Cardiac muscle cell (in vitro differentiated cells and primary cell): ENCODE results near the gene KAT7. TPM values are rescaled to one million over a fixed set of nuclear protein-coding genes. Genes with fewer than 3 reads are reported as not detected.

Experiments
- DNase-seq, 2 donors: peaks; one replicate each; pipeline versions ENCODE4 v3.0.0 to v3.0.0-alpha.2; 2010 to 2017; ENCODE audit warnings: low read depth in 1 of 2, low spot score in 1 of 2
- H3K27ac ChIP-seq: fragments of 200-600 bp; sonication (generic); 2 replicates; pipeline ENCODE4 v1.5.1; 2016
- H3K27me3 ChIP-seq: fragments of 200-600 bp; sonication (generic); 2 replicates; pipeline ENCODE4 v1.6.0; 2016; ENCODE audit warnings: control low read depth
- H3K36me3 ChIP-seq: fragments of 200-600 bp; sonication (generic); 2 replicates; pipeline ENCODE4 v1.5.1; 2016; ENCODE audit warnings: control low read depth
- H3K4me1 ChIP-seq: fragments of 200-600 bp; sonication (generic); 2 replicates; pipeline ENCODE4 v1.8.1; 2017; ENCODE audit warnings: low read depth, mild to moderate bottlenecking, mixed run types
- H3K4me3 ChIP-seq: fragments of 200-600 bp; sonication (generic); 2 replicates; pipeline ENCODE4 v1.5.1; 2016; ENCODE audit warnings: mild to moderate bottlenecking
- H3K9me3 ChIP-seq: fragments of 200-600 bp; sonication (generic); 2 replicates; pipeline ENCODE4 v1.5.1; 2017; ENCODE audit warnings: low read depth, mild to moderate bottlenecking, control low read depth
- polyA plus RNA-seq: library from polyadenylated mRNA; unstranded; fragments of >200 nt; fragmentation: Nextera tagmentation; extraction: Ambion mirVana; gene quantifications from 2 replicates; pipeline ENCODE4 v1.2.1, GENCODE V29; 2016
- total RNA-seq: library from RNA; depleted of rRNA; stranded (reverse); fragments of >200 nt; gene quantifications from 2 replicates; pipeline ENCODE4 v1.2.3, GENCODE V29; 2016
- TF ChIP-seq, protein P1 (sequence below): IDR thresholded peaks from 2 replicates; pipeline ENCODE4 v1.5.1; 2012; ENCODE audit warnings: low read depth, mild to moderate bottlenecking, low read length

The KAT7 gene
- total RNA-seq (31.3 and 33.1 TPM in 2 replicates), polyA plus RNA-seq (30.0 and 57.4 TPM in 2 replicates)

- Histone ChIP-seq H3K36me3 (peaks cover 17% of the 10 kb centered on the region), H3K4me1 (peaks cover 11% of the 10 kb centered on the region), H3K9me3 (no peaks in the 10 kb centered on the region), H3K27ac (peak within 1 kb of the TSS; percentile 98), H3K4me3 (peak within 1 kb of the TSS; percentile 74), H3K27me3 (no peaks in the 10 kb centered on the region)
- TF ChIP-seq, protein P1, sequence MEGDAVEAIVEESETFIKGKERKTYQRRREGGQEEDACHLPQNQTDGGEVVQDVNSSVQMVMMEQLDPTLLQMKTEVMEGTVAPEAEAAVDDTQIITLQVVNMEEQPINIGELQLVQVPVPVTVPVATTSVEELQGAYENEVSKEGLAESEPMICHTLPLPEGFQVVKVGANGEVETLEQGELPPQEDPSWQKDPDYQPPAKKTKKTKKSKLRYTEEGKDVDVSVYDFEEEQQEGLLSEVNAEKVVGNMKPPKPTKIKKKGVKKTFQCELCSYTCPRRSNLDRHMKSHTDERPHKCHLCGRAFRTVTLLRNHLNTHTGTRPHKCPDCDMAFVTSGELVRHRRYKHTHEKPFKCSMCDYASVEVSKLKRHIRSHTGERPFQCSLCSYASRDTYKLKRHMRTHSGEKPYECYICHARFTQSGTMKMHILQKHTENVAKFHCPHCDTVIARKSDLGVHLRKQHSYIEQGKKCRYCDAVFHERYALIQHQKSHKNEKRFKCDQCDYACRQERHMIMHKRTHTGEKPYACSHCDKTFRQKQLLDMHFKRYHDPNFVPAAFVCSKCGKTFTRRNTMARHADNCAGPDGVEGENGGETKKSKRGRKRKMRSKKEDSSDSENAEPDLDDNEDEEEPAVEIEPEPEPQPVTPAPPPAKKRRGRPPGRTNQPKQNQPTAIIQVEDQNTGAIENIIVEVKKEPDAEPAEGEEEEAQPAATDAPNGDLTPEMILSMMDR, result no peak
- peak; percentile 99 to 100 for DNase-seq
Measured at GRCh38 chr17:49788478-49789242, at the start of gene KAT7. TSS of gene KAT7 (plus strand) at chr17:49788681. CDS start at chr17:49788835, 154 bp downstream.

- no peaks in the 10 kb centered on the region for H3K36me3 ChIP-seq
- no peaks in the 10 kb centered on the region for H3K9me3 ChIP-seq
- peak; percentile 62 to 84 for DNase-seq
- no peaks in the 10 kb centered on the region for H3K27me3 ChIP-seq
- H3K4me3 ChIP-seq, result no peak overlapping the region
- peaks cover 53% of the 10 kb centered on the region for H3K4me1 ChIP-seq
- peak overlapping the region; percentile 20 for H3K27ac ChIP-seq
- TF ChIP-seq, protein P1, result no peak
Measured at GRCh38 chr17:49739641-49740271, 48.7 kb upstream of the KAT7 start.

DNA sequence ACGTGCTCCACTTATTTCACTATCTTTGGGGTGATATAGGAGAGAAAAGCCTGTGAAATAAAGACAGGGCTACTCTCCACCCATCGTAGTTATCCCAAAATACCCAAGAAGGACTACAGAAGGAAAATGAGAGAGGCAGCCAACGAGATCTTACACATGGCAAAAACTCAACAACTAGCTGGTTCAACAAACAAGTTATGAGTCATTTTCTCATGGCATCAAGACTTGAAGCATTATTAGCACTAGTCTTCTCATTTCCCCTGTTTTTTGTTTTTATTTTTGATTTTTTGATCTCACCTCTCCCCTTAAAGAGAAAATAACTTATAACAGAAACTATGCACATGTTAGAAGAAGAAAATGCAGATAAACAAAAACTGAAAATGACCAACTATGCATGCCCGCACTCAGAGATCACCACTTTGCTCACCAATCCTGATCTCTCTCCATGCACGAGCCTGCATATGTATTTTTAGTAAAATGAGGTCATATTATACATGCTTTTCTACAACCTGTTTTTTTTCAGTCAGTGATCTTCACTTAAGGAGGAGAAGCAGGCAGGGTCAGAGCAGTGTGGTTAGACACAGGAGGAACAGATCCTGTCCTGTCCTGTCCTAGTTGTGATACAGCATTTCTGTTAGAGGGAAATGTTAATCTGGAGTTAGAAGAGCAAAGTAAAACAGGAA, 47.3 kb upstream of the KAT7 start:
- TF ChIP-seq, protein P1, result no peak
- H3K9me3 ChIP-seq, result no peaks in the 10 kb centered on the region
- peak overlapping the region; percentile 75 for H3K27ac ChIP-seq
- DNase-seq, result peak in 1 of 2 donors; percentile 36
- no peaks in the 10 kb centered on the region for H3K36me3 ChIP-seq
- no peak overlapping the region for H3K4me3 ChIP-seq
- peaks cover 53% of the 10 kb centered on the region for H3K4me1 ChIP-seq
- H3K27me3 ChIP-seq, result no peaks in the 10 kb centered on the region

GRCh38 chr17:49741692-49742076, 46.8 kb upstream of the KAT7 start:
- peaks cover 58% of the 10 kb centered on the region for H3K4me1 ChIP-seq
- no peak for DNase-seq
- H3K27ac ChIP-seq, result peak overlapping the region; percentile 75

GRCh38 chr17:49742166-49742638, 46.3 kb upstream of the KAT7 start:
- H3K27me3 ChIP-seq, result no peaks in the 10 kb centered on the region
- H3K4me1 ChIP-seq, result peaks cover 58% of the 10 kb centered on the region
- peak overlapping the region; percentile 75 for H3K27ac ChIP-seq
- H3K4me3 ChIP-seq, result no peak overlapping the region
- TF ChIP-seq, protein P1, result no peak
- DNase-seq, result peak in 1 of 2 donors; percentile 59
- no peaks in the 10 kb centered on the region for H3K36me3 ChIP-seq
- no peaks in the 10 kb centered on the region for H3K9me3 ChIP-seq

More at GRCh38 chr17:49741692-49742076, 46.8 kb upstream of the KAT7 start:
- Histone ChIP-seq H3K4me3 (no peak overlapping the region), H3K27me3 (no peaks in the 10 kb centered on the region), H3K9me3 (no peaks in the 10 kb centered on the region), H3K36me3 (no peaks in the 10 kb centered on the region)
- TF ChIP-seq, protein P1, result no peak
